HG02870 (cell line): ENCODE data around the gene SPG7.

Experiments
- ATAC-seq: cut with Tn5 transposase; IDR thresholded peaks from one replicate; pipeline ENCODE4 v1.9.1; 2021; ENCODE audit warnings: mild to moderate bottlenecking, moderate library complexity; ENCODE audit not compliant: unreplicated experiment

Gene SPG7

DNA sequence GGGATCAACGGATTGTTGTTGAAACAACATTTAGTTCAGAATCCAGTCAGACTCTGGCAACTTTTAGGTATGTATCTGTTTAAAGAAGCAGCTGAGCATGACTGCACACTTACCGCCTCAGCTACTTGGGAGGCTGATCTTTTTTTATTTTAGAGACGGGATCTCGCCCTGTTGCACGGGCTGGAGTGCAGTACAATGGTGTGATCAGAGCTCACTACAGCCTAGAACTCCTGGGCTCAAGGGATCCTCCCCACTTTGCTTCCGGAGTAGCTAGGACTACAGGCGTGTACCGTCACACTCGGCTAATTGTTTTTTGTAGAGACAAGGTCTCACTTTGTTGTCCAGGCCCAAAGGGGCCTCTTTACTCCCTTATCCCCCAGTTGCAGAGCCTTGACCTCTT, 2.3 kb downstream of the SPG7 start:
- no peak for ATAC-seq

DNA sequence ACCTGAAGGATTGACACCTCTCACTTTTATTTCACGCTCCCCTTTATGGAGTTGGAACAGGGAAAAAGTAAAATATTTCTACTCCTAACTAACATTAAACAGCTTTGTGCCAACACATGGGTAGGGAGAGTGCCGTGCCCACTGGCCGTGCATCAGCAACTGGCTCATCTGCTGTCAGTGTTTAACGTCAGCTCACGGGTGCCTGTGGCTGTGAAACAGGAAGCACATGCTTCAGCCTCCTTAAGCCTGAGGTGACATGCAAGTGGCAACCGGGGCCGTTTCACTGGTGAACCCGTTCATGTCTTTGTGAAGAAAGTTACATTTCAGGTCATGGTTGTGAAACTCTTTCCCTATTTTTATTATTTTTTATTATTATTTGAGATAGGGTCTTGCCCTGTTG, 3.2 kb downstream of the SPG7 start:
- ATAC-seq = no peak

DNA sequence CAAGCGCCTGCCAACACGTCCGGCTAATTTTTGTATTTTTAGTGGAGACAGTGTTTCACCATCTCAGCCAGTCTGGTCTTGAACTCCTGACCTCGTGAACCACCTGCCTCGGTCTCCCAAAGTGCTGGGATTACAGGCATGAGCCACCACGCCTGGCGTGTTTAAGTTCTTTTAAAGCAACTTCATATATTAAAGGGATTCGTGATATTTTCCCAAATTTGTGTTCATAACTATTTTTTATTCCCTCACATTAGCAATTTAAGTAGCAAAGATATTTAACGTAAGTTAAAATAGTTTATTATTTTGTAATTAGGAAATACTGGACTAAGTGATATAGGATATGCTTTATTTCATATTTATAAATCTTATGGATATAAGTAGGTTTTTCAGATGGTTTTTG, 4.2 kb downstream of the SPG7 start:
- no peak for ATAC-seq

DNA sequence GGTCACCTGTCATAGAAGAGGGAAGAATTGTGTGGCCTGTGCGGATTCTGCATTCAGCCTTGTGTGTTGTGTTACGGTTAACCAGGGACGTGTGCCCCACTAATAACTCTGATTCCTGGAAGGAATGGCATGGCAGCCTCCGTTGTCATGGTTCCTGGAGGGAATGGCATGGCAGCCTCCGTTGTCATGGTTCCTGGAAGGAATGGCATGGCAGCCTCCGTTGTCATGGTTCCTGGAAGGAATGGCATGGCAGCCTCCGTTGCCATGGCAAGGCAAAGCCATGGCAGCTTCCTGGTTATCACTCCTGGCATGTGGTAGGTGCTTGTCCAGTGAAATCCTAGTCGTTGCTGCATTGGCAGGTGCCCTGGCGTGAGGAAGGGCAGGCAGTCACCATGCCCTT, 8.9 kb downstream of the SPG7 start:
- ATAC-seq = no peak

DNA sequence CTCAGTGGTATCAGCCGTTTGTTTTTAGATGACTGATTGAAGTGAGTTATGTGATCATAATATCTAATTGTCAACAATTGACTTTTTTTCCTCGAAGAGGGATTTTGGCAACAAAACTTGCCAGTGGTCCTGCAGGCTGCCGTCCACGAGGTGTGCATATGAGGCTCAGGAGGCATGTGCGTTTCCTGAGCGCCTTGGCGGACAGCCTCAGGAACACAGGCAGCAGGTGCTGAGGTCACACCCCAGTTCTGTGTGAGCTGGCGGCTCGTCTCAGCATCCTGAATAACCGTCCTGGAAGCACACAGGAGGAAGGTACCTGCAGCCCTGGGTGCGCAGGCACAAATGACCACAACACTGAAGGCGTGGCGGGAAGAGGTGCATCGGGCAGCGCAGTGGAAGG, 11.7 kb downstream of the SPG7 start:
- no peak for ATAC-seq

DNA sequence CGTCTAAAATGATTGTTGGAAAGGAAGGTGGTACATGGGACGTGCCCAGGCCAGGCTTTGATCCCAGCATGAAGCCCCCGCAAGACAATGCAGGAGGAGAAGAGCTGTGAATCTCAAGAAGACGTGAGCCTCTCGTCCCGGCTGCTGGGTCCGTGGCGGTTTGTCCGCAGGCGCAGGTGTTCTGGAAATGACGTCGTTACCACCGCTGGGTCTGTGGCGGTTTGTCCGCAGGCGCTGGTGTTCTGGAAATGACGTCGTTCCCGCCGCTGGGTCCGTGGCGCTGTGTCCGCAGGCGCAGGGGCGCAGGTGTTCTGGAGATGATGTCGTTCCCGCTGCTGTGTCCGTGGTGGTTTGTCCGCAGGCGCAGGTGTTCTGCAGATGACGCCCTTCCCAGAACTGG, 14.1 kb downstream of the SPG7 start:
- no peak for ATAC-seq

DNA sequence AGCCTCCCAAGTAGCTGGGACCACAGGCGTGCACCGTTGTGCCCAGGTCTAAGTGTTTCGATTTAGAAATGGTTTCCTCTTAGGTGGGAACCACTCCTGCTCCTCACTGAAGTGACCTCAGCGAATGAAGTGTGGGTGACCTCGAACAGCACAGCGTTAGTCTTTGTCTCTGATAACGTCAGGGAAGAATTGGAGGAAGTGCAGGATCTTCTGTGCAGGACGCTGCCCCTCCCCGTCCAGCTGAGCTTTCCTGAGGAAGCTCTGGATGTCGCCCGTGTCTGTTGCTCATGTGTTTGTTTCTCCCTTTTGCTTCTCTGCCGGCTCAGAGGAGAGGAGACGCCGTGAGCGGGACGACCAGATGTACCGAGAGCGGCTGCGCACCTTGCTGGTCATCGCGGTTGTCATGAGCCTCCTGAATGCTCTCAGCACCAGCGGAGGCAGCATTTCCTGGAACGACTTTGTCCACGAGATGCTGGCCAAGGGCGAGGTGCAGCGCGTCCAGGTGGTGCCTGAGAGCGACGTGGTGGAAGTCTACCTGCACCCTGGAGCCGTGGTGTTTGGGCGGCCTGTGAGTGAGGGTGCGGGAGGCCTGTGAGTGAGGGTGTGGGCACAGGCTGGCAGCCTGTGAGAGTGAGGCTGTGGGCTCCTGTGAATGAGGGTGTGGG, 15.6 kb downstream of the SPG7 start:
- no peak for ATAC-seq

DNA sequence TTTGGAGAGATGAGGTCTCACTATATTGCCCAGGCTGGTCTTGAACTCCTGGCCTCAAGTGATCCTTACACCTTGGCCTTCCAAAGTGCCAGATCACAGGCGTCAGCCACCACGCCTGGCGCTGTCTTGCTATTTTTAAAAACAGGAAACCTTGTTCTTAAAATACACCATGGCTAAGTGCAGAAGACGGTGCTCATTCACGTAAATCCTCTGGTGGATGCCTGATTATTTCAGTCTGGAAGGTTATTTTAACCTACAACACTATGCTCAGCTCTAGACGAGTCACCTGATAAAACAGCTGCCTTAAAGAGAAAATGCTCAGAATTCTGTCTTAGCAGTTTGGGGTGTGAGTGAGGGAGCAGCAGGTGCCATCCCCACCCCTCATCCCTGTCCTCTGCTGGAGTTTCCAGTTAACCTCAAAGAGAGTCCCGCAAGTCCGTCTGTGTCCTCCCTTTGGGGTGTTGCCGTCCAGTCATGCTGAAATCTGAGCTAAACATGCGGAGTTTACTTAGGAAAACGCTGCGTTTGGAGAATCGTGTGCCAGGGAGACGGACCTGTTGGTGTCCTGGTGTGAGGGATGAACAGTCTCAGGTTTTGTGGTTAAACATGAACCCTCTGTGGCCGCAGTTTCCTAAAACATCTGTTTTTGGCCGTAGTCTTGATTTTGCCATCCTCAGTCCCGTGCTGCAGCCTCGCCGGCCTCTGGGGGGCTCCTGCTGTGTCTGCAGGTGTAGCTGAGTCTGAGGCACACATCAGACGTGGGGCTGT, 17.1 kb downstream of the SPG7 start:
- ATAC-seq = no peak

DNA sequence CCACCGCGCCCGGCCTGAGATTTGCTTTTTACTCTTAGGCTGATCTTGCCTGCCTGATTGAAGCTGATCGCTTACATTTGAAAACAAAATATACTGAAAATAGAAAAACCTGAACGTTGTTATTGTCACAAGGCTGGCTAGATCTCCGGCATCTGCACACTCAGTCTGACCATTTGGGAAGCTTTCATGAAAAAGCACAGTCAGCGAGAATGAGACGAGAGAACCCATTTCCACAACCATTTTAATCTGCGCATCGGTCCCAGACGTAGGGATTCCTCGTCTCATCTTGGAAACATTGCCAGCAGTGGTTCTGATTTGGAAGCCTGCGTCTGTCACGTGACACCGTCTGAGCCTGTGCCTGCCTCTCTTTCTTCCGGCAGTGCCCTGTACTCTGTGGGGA, 20.9 kb downstream of the SPG7 start:
- ATAC-seq = no peak

DNA sequence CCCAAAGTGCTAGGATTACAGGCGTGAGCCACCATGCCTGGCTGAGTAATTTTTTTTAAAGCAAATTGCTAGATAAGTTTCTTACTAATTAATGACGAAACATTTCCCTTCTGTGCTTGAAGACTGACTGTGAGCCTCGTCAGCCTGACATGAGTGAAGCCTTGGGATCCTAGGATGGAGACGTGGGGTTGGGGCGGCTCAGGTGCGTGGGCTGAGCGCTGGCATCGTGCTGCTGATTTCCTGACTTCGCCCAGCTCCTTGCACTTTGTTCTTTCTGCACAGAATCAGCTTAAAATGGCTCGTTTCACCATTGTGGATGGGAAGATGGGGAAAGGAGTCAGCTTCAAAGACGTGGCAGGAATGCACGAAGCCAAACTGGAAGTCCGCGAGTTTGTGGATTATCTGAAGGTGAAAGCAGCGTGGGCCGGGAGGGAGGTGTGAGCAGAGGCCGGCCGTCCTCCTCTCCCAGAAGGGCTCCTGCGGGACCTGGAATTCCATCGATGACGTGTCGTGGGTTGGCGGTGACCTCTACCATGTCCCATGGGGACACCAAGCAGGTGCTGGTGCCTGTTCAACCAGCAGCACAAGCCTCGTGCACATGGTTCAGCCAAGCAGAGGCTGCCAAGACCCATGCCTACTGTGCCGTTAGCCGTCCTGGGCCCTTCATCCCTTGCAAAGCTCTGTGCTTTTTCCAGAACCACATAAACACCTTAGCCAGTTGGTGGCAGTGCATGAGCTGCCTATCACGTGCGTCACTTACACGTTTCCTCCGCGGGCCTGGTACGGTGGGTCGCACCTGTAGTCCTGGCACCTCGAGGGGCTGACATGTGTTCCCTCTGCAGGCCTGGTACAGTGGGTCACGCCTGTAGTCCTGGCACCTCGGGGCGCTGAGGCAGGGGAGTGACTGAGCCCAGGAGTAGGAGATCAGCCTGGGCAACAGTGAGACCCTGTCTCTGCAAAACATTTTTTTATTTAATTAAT, 22.5 kb downstream of the SPG7 start:
- no peak for ATAC-seq

DNA sequence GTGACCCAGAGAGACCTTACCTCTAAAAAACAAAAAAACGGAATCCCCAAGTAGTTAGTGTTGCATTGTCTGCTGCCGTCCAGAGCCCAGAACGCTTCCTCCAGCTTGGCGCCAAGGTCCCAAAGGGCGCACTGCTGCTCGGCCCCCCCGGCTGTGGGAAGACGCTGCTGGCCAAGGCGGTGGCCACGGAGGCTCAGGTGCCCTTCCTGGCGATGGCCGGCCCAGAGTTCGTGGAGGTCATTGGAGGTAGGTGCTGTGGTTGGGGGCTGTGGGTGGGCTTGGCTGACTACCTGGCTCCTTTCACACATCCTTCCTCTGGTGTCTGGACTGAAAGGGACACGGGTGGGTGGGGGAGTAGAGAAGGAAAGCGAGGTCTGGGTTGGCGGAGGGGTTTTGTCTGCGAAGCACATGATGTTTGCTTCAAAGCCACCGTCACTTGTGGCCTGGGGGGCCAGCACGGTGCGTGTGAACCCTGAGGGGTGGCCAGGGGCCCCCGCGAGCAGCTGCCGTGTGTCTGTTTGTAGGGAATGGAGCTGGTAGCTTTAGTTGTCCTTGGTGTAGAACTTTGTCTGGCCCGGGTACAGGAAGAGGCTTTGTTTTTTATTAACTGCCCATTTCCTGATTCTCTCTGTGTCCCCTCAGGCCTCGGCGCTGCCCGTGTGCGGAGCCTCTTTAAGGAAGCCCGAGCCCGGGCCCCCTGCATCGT, 23.8 kb downstream of the SPG7 start:
- ATAC-seq = no peak

DNA sequence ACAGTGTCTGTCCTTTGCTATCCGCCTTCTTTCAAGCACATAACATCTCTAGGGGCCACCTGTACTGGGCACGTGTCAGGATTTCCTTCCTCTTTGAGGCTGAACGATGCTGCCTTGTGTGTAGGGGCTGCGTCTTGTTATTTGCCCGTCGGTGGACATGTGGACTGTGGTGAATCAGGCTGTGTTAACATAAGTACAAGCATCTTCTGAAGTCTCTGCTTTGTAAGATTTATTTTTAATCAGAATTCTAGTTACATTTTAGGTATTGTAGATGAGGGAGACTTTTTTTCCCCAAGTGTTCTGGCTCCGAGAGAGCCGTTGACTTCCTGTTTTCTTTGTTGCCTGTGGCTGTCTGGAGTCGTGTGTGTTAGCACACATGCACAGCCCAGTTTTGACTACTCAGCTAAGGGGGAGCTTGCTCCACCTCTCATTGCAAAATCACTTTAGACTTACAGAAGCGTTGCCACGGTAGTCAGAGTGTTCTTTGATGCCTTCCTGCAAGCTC, 26.1 kb downstream of the SPG7 start:
- ATAC-seq = no peak

DNA sequence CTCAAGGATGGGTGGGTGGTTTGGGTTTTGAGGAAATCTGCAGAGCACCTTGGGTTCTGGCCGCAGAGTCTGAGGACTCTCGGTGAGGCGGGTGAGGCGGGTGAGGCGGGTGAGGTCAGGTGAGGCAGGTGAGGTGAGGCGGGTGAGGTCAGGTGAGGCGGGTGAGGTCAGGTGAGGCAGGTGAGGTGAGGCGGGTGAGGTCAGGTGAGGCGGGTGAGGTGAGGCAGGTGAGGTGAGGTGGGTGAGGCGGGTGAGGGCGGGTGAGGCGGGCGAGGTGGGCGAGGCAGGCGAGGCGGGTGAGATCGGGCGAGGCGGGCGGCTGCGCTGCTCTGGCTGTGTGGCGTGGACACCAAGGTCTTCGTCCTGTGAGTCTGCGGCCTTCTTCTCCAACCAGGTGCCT, 28.2 kb downstream of the SPG7 start:
- ATAC-seq = no peak

DNA sequence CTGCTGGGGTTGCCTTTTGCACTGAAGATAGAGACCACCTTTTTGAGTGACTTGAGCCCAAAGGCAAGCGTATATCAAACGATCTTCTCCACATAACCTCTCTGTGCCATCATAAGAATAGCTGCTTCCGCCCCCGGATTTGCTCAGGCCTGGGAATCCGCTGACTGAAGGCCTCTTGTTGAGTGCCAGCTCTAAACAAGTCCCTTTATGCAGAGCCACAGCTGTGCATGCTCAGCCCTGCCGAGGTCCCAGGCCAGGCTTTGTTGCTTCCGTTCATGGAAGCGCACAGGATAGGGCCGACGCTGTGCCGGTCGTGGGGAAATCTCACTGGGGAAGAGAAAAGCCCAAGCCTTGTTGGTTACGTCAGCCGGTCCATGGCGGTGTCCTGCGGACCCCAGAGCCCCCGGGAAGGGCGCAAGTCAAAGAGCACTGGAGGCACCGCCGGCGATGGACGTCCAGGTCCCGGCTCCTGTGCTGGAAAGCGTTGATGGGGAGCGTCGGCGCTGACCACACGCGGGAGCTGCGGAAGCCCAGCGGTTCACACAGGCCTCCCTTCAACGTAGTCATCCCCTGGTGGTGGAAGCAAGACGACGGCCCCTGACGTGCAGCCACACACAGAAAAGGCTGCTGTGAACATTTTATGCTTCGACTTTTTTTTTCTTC, 28.8 kb downstream of the SPG7 start:
- no peak for ATAC-seq

DNA sequence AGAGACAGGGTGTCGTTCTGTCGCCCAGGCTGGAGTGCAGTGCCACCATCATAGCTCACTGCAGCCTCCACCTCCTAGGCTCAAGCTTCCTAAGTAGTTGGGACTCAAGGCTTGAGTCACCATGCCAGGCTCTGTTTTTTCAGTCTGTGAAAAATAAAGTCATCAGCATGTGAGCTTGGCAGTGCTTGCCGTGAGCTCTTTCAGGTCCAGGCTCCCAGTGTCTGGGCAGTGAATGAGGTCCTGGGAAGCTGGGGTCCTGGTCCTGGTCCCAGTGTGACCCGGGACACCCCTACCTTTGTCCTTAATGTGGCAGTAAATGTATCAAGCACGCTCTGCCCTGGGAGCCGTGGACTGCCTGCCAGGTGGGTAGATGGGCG, 29.3 kb downstream of the SPG7 start:
- no peak for ATAC-seq

DNA sequence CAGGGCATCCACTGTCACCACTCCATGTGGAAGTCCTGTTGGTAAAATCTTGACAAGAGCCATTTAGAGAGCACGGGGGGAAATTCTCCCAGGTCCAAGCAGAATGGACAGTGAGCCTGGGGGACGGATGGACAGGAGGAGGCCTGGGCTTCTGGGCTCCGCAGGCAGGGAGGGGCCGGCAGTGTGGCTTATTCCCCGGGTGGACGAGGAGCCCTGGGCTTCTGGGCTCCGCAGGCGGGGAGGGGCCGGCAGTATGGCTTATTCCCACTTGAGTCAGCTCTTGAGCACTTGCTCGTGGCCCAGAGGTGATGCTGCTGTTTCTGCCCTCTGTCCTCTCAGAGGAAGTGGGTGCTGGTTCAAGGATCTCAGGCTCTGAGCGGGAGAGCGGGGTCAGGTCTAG, 30.1 kb downstream of the SPG7 start:
- no peak for ATAC-seq

DNA sequence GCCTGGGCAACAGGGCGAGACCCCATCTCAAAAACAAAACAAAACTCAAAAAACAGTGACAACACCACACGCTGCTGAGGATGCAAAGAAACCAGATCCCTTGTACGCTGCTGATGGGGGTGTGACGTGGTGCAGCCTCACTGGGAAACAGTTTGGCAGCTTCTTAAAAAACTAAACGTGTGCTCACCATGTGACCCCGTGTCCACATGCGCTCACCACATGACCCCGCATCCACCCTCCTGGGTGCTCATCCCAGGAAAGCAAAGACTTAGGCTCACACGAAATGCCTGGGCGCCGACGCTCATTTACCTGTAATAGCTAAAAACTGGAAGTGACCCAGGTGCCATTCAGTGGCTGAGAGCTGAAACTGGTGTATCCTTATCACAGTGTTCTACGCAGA, 32.4 kb downstream of the SPG7 start:
- ATAC-seq = no peak

DNA sequence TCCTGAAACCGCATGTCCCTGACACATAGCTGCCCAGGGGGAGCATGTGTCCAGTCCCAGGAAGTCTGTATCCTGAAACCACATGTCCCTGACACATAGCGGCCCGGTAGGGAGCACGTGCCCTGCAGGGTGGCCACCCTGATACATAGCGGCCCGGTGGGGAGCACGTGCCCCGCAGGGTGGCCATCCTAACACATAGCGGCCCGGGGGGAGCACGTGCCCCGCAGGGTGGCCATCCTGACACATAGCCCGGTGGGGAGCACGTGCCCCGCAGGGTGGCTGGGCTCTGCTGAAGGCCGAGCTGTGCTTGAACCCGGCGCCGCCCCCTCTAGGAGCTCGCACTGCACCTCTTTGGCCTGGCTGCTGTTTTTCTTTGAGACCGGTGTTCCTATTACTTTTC, 33.6 kb downstream of the SPG7 start:
- ATAC-seq = no peak

DNA sequence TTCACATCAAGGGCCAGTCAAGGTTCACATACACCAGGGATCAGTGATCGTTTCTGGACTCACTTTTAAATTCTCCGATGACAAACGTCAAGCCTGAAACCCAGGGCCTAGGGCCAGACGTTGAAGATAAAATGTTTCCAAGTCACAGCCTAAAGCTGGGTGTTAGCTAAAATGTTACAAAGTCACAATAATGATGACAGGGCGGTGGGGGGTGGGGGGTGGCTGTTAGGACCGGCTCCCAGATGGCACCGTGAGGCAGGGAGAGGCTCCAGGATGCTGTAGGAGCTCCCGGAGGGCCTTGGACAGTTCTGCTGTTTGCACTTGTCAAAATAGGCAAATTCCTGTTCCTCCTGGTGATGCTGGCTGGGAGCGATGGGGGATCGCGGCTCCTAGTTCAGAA, 35.9 kb downstream of the SPG7 start:
- no peak for ATAC-seq

DNA sequence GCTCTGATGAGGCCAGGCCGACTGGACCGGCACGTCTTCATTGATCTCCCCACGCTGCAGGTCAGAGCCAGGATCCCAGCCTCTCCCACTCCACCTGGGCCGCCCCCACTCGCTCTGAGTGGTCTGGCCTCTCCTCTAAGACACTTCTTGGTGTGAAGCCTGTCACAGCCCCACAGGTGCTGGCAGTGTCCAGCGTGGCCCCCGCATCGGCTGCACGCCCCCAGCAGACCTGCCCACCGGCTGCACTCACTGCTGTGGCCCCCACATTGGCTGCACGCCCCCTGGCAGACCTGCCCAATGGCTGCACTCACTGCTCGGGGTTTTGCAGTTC, 36.5 kb downstream of the SPG7 start:
- no peak for ATAC-seq
